Prostate gland (tissue), 2 donors: Measurements from ENCODE around the gene KRTAP12-4. TPM values are rescaled to one million over a fixed set of nuclear protein-coding genes. Genes with fewer than 3 reads are reported as not detected.

ENCODE experiments used
- DNase-seq: peaks from one replicate; pipeline ENCODE4 v3.0.0-alpha.2; 2019; ENCODE audit warnings: low spot score
- H3K27ac ChIP-seq, 2 donors: fragments of 200-600 bp; sonication (generic); 2 replicates each; pipeline ENCODE4 v1.5.1; 2017 to 2019
- H3K27me3 ChIP-seq: fragments of 200-600 bp; sonication (generic); replicated peaks from 2 replicates; pipeline ENCODE4 v1.5.1; 2019; ENCODE audit not compliant: insufficient read depth
- H3K36me3 ChIP-seq, 2 donors: fragments of 200-600 bp; sonication (generic); 1 replicate in 1 of 2; 2 replicates in 1 of 2; pipeline versions ENCODE4 v1.5.1 to v1.8.1; 2017 to 2019
- H3K4me1 ChIP-seq: fragments of 200-600 bp; sonication (generic); replicated peaks from 2 replicates; pipeline ENCODE4 v1.5.1; 2019
- H3K4me3 ChIP-seq, 2 donors: fragments of 200-600 bp; sonication (generic); 2 replicates each; pipeline ENCODE4 v1.5.1; 2017 to 2019
- H3K9me3 ChIP-seq: fragments of 200-600 bp; sonication (generic); 2 replicates; pipeline ENCODE4 v1.5.1; 2017
- POLR2A ChIP-seq: fragments of 450-650 bp; IDR thresholded peaks from one replicate; pipeline ENCODE4 v1.6.1; 2016; ENCODE audit warnings: antibody characterized with exemption, mild to moderate bottlenecking
- POLR2AphosphoS5 ChIP-seq: sonication (generic); formaldehyde crosslinking; IDR thresholded peaks from one replicate; pipeline ENCODE4 v1.6.1; 2017; ENCODE audit warnings: antibody characterized with exemption
- WGBS: methylation state at CpG from one replicate; pipeline ENCODE4 v1.1.5; 2018; 5-methylcytosine and 5-hydroxymethylcytosine counted together
- intact Hi-C: fragments of 100-400 bp; cut with DNase I; formaldehyde crosslinking; loops from one replicate; pipeline ENCODE4 v1.14.2; 2022
- total RNA-seq, 2 donors: library from RNA; depleted of rRNA; stranded (reverse); fragments of >200 nt; gene quantifications; one replicate each; pipeline ENCODE4 v1.1.0, GENCODE V29; 2016
- TF ChIP-seq, protein P1 (sequence below), 4 experiments: fragments of 200-600 bp in 2 of 4; fragments of 450-650 bp in 2 of 4; sonication (generic) in 2 of 4; IDR thresholded peaks; 1 replicate in 3 of 4; 2 replicates in 1 of 4; pipeline ENCODE4 v1.5.1; 2016 to 2019; ENCODE audit warnings: antibody characterized with exemption in 4 of 4, mild to moderate bottlenecking in 2 of 4, moderate library complexity in 2 of 4

Gene KRTAP12-4
- total RNA-seq, 2 donors from 2014 or later, result not detected

DNA sequence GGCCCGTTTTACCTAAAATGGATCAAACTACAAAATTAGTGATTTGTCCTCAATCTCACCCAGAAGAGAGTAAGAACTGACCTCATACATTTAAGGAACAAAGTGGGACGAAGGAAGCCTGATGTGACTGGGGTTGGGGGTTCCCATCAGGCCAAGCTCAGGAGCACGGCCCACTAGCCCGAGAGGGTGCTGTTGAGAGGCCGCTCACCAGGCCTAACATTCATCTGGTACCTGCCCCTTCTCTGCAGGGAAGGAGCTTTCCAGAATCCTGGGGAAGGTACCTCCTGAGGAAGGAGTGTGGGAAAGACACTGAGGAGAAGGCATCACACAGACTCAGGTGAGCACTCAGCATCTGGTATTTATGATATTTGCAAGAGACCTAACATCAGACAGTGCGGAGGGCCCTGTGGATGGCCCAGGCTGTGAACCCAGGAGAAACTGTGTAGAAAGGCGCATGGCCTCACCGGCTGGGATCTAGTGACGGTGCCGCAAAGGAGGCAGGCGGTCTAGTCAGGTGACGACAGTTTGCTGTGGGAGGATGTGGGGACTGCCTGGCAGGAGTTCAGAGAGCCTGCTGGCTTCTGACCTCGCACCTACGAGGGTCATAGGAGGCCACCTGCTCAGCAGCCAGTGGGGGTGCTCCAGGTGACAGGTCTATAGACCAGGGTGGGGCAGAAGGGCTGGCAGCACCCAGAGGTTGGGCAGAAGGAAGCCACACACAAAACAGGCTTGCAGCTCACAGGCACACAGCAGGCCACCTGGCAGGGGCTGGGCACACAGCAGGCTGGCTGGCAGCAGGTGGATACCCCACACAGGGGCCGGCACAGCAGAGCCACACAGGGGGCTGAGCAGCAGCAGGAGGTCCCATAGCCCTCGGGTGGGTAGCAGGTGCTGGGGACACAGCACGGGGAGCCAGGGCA lies 543 bp downstream of the KRTAP12-4 start:
- H3K9me3 ChIP-seq, result no peaks in the 10 kb centered on the region
- no peak for DNase-seq
- no peaks in the 10 kb centered on the region for H3K27me3 ChIP-seq
- H3K4me3 ChIP-seq, result no peak overlapping the region
- WGBS, result 78% methylated on average over 17 of the region's 17 CpGs
- TF ChIP-seq, protein P1, sequence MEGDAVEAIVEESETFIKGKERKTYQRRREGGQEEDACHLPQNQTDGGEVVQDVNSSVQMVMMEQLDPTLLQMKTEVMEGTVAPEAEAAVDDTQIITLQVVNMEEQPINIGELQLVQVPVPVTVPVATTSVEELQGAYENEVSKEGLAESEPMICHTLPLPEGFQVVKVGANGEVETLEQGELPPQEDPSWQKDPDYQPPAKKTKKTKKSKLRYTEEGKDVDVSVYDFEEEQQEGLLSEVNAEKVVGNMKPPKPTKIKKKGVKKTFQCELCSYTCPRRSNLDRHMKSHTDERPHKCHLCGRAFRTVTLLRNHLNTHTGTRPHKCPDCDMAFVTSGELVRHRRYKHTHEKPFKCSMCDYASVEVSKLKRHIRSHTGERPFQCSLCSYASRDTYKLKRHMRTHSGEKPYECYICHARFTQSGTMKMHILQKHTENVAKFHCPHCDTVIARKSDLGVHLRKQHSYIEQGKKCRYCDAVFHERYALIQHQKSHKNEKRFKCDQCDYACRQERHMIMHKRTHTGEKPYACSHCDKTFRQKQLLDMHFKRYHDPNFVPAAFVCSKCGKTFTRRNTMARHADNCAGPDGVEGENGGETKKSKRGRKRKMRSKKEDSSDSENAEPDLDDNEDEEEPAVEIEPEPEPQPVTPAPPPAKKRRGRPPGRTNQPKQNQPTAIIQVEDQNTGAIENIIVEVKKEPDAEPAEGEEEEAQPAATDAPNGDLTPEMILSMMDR (IDR thresholded peaks at IDR 0.05), result no peak
- TF ChIP-seq POLR2AphosphoS5, result no peak
- TF ChIP-seq POLR2A, result no peak
- no peak overlapping the region for H3K27ac ChIP-seq
- H3K36me3 ChIP-seq, result no peaks in the 10 kb centered on the region
- intact Hi-C loops, result no loop called here
- H3K4me1 ChIP-seq, result no peaks in the 10 kb centered on the region

DNA sequence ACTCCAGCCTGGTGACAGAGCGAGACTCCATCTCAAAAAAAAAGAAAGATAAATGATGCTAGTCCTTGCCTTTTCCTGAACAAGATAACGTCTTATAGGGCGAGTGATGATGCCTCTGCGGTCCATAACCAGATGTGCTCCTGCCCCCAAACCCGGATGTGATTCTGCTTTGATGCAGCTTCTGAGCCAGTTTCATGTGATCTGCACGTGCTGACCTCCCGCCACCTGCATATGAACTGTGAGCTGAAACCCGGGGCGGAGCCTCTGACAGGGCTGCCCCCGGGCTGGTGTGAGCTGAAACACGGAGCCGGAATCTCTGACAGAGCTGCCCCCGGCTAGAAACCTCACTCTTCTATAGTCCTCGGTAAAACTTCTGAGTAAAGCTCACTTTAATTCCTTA lies 1.3 kb downstream of the KRTAP12-4 start:
- no peak for DNase-seq
- H3K4me1 ChIP-seq, result no peaks in the 10 kb centered on the region
- no peak overlapping the region for H3K4me3 ChIP-seq
- TF ChIP-seq, protein P1 (IDR thresholded peaks at IDR 0.05), result no peak
- no peak for TF ChIP-seq POLR2AphosphoS5
- no peaks in the 10 kb centered on the region for H3K27me3 ChIP-seq
- H3K36me3 ChIP-seq, result no peaks in the 10 kb centered on the region
- H3K9me3 ChIP-seq, result no peaks in the 10 kb centered on the region
- H3K27ac ChIP-seq, result no peak overlapping the region
- intact Hi-C loops, result no loop called here
- WGBS, result 65% methylated on average over 14 of the region's 14 CpGs

DNA sequence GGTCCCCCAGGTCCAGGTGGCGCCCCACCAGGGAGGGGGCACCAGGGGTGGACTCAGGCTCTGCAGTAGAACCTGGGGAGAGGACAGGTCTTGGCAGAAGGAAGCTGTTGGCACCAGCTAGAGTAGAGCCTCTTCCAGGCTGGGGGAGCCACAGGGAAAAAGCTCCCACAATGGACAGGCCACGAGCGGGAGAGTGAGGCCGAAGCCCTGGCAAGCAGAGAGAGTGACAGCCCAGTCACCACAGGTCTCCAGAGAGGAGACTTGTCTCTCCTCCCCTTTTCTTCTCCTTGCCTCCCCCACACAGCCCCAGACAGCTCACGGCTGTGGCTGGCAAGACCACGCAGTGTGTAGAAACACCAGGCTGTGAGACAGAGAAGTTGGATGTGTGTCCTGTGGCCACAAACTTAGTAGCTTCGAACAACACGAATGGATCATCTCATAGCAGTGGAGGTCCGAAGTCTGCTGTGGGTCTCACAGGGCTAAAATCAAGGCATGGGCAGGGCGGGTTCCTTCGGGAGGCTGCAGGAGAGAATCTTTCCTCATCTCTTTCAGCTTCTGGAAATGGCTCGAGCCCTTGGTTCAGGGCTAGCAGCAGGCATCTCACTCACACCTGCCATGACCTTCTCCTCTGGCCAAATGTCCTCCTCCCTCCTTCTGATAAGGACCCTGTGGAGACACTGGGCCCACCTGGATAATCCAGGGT lies 3.3 kb downstream of the KRTAP12-4 start:
- Histone ChIP-seq H3K4me1 (no peaks in the 10 kb centered on the region), H3K36me3 (no peaks in the 10 kb centered on the region), H3K27me3 (no peaks in the 10 kb centered on the region), H3K4me3 (no peak overlapping the region), H3K9me3 (no peaks in the 10 kb centered on the region), H3K27ac (no peak overlapping the region)
- TF ChIP-seq, protein P1 (IDR thresholded peaks at IDR 0.05), result no peak
- TF ChIP-seq POLR2AphosphoS5 (no peak), POLR2A (no peak)
- intact Hi-C loops, result no loop called here
- no peak for DNase-seq
- 91% methylated on average over 12 of the region's 12 CpGs for WGBS

DNA sequence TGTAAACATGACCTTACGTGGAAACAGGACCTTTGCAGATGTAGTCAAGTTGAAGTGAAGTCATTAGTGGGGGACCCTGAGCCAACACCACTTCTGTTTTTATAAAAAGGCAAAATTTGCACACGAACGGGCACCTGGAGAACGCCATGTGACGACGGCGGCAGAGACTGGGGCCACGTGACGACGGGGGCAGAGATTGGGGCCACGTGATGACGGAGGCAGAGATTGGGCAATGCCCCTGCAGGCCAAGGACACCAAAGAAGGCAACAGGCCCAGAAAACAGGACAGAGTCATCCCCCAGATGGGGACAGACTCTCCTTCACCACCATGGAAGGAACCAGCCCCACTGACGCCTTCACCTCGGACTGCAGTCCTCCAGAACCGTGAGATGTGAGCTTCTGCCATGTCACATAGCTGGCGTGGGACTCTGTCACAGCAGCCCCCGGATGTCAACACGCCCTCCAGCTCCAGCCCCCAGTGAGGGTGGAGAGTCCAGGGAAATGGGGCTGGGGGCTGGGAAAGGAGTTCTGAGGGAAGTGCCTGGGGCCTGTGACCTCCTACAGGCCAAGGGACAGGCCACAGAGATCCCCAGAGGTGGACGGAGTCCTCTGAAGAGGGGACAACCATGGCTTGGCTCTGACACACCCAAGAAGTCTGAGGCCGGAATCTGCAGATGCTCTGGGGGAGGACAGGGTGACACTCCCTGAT lies 4.0 kb downstream of the KRTAP12-4 start:
- intact Hi-C loops, result no loop called here
- TF ChIP-seq, protein P1 (IDR thresholded peaks at IDR 0.05), result no peak
- TF ChIP-seq POLR2A (no peak), POLR2AphosphoS5 (no peak)

More for the DNA sequence above, 4.0 kb downstream of the KRTAP12-4 start:
- Histone ChIP-seq H3K27ac (no peak overlapping the region), H3K4me1 (no peaks in the 10 kb centered on the region), H3K9me3 (no peaks in the 10 kb centered on the region), H3K36me3 (no peaks in the 10 kb centered on the region), H3K4me3 (no peak overlapping the region), H3K27me3 (no peaks in the 10 kb centered on the region)
- no peak for DNase-seq
- WGBS, result 88% methylated on average over 20 of the region's 20 CpGs
